ENCODE results near the gene OPN4.

- TF ChIP-seq, protein P1, sequence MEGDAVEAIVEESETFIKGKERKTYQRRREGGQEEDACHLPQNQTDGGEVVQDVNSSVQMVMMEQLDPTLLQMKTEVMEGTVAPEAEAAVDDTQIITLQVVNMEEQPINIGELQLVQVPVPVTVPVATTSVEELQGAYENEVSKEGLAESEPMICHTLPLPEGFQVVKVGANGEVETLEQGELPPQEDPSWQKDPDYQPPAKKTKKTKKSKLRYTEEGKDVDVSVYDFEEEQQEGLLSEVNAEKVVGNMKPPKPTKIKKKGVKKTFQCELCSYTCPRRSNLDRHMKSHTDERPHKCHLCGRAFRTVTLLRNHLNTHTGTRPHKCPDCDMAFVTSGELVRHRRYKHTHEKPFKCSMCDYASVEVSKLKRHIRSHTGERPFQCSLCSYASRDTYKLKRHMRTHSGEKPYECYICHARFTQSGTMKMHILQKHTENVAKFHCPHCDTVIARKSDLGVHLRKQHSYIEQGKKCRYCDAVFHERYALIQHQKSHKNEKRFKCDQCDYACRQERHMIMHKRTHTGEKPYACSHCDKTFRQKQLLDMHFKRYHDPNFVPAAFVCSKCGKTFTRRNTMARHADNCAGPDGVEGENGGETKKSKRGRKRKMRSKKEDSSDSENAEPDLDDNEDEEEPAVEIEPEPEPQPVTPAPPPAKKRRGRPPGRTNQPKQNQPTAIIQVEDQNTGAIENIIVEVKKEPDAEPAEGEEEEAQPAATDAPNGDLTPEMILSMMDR (IDR thresholded peaks at IDR 0.05 in 8 of 11, conservative IDR thresholded peaks at IDR 0.05 in 3 of 11) = no peak
- TF ChIP-seq POLR2A (IDR thresholded peaks at IDR 0.05) = no peak
Observed at GRCh38 chr10:86632951-86633350, 21.4 kb upstream of the OPN4 start.
